Peyer's patch (tissue), 4 donors: ENCODE measurements around the gene BRMS1. TPM values are rescaled to one million over a fixed set of nuclear protein-coding genes. Genes with fewer than 3 reads are reported as not detected.

Source experiments
- DNase-seq, 3 donors: peaks; one replicate each; pipeline ENCODE4 v3.0.0-alpha.2; 2017 to 2019
- H3K27ac ChIP-seq, 4 donors: fragments of 200-600 bp; sonication (generic); one replicate each; pipeline ENCODE4 v1.5.1; 2016 to 2019
- H3K27me3 ChIP-seq, 2 donors: fragments of 200-600 bp; sonication (generic); one replicate each; pipeline ENCODE4 v1.5.1; 2019
- H3K36me3 ChIP-seq, 3 donors: fragments of 200-600 bp; sonication (generic); one replicate each; pipeline ENCODE4 v1.5.1; 2016 to 2019
- H3K4me1 ChIP-seq, 4 donors: fragments of 200-600 bp; sonication (generic); one replicate each; pipeline ENCODE4 v1.5.1; 2016 to 2019
- H3K4me3 ChIP-seq, 4 donors: fragments of 200-600 bp; sonication (generic); 1 replicate in 3 of 4; 2 replicates in 1 of 4; pipeline ENCODE4 v1.5.1; 2016 to 2019; ENCODE audit warnings: mild to moderate bottlenecking in 1 of 4
- H3K9me3 ChIP-seq, 4 donors: fragments of 200-600 bp; sonication (generic); one replicate each; pipeline ENCODE4 v1.5.1; 2016 to 2019; ENCODE audit warnings: mild to moderate bottlenecking in 1 of 4
- CTCF ChIP-seq, 6 experiments: fragments of 450-650 bp in 4 of 6; fragments of 200-600 bp in 2 of 6; sonication (generic) in 1 of 6; IDR thresholded peaks; one replicate each; pipeline ENCODE4 v1.5.1; 2017 to 2019; ENCODE audit warnings: antibody characterized with exemption in 6 of 6, mild to moderate bottlenecking in 3 of 6, moderate library complexity in 1 of 6
- POLR2A ChIP-seq, 2 donors: fragments of 450-650 bp; IDR thresholded peaks; one replicate each; pipeline ENCODE4 v1.5.1; 2017; ENCODE audit warnings: antibody characterized with exemption in 2 of 2, mild to moderate bottlenecking in 2 of 2, moderate library complexity in 2 of 2
- total RNA-seq, 4 donors: library from RNA; depleted of rRNA; stranded (reverse); fragments of >200 nt; gene quantifications; one replicate each; pipeline ENCODE4 v1.1.0, GENCODE V29; 2016

BRMS1 gene
- total RNA-seq, 4 donors from 2014 or later = 36.9 to 63.5 (median 50.3) TPM

GRCh38 chr11:66363187-66363601 lies 18.3 kb upstream of the BRMS1 start:
- DNase-seq = no peak
- Histone ChIP-seq H3K9me3 (no peaks in the 10 kb centered on the region), H3K4me3 (no peak overlapping the region), H3K36me3 (no peaks in the 10 kb centered on the region), H3K4me1 (no peaks in the 10 kb centered on the region), H3K27ac (no peak overlapping the region), H3K27me3 (no peaks in the 10 kb centered on the region)
- TF ChIP-seq POLR2A (IDR thresholded peaks at IDR 0.05) = no peak
- TF ChIP-seq CTCF (IDR thresholded peaks at IDR 0.05) = no peak

- H3K27ac ChIP-seq = no peak overlapping the region
- no peaks in the 10 kb centered on the region for H3K4me1 ChIP-seq
- H3K27me3 ChIP-seq = no peaks in the 10 kb centered on the region
- TF ChIP-seq POLR2A (IDR thresholded peaks at IDR 0.05) (no peak), CTCF (IDR thresholded peaks at IDR 0.05) (no peak)
- no peaks in the 10 kb centered on the region for H3K9me3 ChIP-seq
- H3K36me3 ChIP-seq = no peaks in the 10 kb centered on the region
- H3K4me3 ChIP-seq = no peak overlapping the region
- no peak for DNase-seq
Observed at GRCh38 chr11:66362481-66363147, 17.7 kb upstream of the BRMS1 start.

GRCh38 chr11:66361502-66361941 lies 16.6 kb upstream of the BRMS1 start:
- H3K27ac ChIP-seq = no peak overlapping the region

GRCh38 chr11:66360406-66361073 lies 15.6 kb upstream of the BRMS1 start:
- H3K27ac ChIP-seq = no peak overlapping the region
- H3K9me3 ChIP-seq = no peaks in the 10 kb centered on the region
- H3K36me3 ChIP-seq = no peaks in the 10 kb centered on the region
- H3K4me1 ChIP-seq = no peaks in the 10 kb centered on the region
- no peak for DNase-seq
- no peak overlapping the region for H3K4me3 ChIP-seq
- no peaks in the 10 kb centered on the region for H3K27me3 ChIP-seq
- TF ChIP-seq POLR2A (IDR thresholded peaks at IDR 0.05) = no peak
- TF ChIP-seq CTCF (IDR thresholded peaks at IDR 0.05) = no peak

More at GRCh38 chr11:66361502-66361941, 16.6 kb upstream of the BRMS1 start:
- Histone ChIP-seq H3K9me3 (no peaks in the 10 kb centered on the region), H3K4me1 (no peaks in the 10 kb centered on the region), H3K27me3 (no peaks in the 10 kb centered on the region), H3K4me3 (no peak overlapping the region), H3K36me3 (no peaks in the 10 kb centered on the region)
- no peak for DNase-seq
- no peak for TF ChIP-seq CTCF (IDR thresholded peaks at IDR 0.05)
- TF ChIP-seq POLR2A (IDR thresholded peaks at IDR 0.05) = no peak

GRCh38 chr11:66359662-66360087 lies 14.8 kb upstream of the BRMS1 start:
- no peaks in the 10 kb centered on the region for H3K4me1 ChIP-seq
- DNase-seq = no peak
- peaks cover 0 to 4% (median 0%) of the 10 kb centered on the region in 3 donors for H3K36me3 ChIP-seq
- H3K9me3 ChIP-seq = no peaks in the 10 kb centered on the region
- no peak overlapping the region for H3K4me3 ChIP-seq
- H3K27ac ChIP-seq = no peak overlapping the region
- H3K27me3 ChIP-seq = no peaks in the 10 kb centered on the region
- TF ChIP-seq CTCF (IDR thresholded peaks at IDR 0.05) (no peak), POLR2A (IDR thresholded peaks at IDR 0.05) (no peak)
